ENCODE results near the gene TAB2.
A peak's percentile ranks its signal among the peaks of the same experiment; 100 is the strongest.
"Not testable (repeated sequence)": the region's sequence is repeated elsewhere in the genome, so short reads cannot be mapped to it uniquely, and the experiment has no call there.

TAB2 gene

DNA sequence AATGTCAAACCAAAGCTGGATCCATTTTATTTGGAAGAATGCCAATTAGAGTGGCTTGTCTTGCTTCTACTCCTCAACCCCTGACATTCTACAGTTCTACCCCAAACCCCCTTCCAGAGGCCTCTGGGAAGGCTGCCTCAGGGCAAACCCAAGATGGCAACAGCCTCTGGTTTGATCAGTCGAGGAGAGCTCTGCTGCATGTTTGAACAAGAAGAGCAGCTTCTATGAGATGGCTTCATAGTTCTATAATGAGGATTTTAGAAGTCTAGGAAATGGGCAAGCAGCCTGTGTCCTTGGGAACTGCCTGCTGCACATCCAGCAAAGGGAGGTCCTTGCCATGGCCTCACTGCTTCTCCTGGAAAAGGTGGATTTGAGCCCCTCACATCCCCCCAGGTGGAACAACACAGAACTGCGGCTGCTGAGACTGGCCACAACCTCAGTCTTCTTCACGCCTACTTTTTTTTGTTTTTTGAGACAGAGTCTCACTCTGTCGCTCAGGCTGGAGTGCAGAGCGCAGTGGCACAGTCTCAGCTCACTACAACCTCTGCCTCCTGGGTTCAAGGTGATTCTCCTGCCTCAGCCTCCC lies 129.4 kb downstream of the TAB2 start:
- DNase-seq: no peak

DNA sequence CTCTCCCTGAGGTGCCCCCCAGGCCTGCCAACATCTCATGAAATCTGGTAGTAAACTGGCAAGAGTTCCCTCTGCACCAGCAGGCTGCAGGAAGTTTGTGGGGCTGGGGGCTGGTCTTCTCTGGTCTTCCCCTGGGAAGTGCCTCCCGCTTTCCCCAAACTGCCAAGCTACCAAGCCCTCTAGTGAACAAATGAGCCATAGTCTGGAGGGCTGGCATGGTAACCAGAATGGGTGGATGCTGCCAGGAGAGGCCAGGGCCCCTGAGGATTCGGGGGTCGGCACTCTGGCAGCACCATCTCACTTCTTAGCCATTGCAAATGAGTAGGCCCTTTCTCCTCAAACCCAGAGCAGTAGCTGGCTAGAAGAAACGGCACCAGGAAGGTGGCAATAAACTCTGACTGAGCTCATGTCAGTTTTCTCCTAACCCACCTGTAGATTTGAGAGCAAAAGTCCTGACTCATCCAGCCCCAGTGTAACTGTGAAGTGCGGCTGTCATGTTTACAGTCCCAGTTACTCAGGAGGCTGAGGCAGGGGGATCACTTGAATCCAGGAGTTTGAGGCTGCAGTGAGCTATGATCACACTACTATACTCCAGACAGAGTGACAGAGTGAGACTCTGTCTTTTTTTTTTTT lies 131.4 kb downstream of the TAB2 start:
- DNase-seq: no peak

DNA sequence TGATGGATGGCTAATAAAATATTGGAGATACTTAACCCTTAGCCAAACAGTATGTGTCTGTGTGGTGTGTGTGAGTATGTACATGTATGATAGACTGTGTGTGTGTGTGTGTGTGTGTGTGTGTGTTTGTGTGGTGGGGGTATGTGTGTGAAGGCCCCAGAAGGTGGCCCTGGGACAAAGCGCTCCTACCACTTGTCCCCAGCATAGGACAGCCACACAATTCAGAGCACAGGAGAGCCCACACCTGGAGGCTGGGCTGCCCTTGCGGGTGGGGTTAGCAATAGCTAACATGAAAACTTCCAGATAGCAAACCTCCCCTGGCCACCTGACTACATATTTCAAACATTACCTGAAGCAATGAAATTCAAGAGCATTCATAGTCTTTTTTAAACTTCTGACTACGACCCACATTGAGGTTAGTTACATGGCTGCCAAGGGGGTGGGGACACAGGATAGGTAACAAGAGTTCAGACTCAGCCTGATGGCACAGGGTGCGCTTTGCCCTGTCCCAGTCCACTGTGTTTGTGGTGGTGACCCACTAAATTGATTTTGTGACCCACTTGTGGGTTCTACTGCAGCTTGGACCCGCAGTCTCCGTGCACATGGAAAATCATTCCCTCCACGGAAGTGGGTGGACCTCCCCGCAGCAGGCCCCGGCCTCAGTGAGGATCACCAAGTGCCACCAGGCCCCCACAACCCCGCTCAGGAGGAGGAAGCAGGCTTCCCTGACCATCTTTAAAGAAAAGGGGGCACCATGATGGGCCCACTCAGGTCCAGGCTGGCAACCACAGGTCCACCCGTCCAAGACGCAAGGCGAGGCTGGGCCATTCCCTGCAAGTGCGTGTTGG lies 132.5 kb downstream of the TAB2 start:
- no peak for DNase-seq

DNA sequence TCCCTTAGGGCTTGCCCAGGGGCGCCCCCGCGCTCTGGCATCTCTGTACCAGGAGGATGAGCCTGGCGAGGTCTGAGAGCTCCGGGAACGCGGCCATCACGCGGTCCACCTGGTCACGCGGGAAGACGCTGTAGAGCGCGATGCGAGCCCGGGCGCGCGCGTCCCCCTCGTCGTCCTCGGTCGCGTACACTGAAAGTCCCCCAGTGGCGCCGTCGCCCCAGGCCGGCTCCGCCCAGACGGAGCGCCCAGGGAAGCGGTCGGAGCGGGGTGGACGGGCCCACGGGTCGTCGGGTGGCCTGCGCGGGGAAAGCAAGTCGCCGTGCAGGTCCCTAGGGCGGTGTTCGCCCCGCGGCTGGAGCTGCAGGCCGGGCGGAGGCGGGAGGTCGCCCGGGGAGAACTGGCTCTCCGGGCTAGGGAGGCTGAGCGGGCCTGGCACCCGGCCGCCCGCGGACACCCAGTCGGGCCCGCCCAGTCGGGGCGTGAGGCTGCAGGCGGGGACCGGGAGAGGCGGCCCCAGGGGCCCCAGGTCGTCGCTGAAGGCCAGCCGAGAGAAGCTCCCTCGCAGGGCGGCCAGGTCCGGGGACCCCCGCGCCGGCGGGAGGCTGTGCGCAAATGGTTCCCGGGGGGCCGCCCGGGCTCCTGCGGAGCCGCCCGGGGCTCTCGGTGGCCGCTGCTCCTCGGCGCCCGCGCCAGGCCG lies 133.3 kb downstream of the TAB2 start:
- no peak for DNase-seq

DNA sequence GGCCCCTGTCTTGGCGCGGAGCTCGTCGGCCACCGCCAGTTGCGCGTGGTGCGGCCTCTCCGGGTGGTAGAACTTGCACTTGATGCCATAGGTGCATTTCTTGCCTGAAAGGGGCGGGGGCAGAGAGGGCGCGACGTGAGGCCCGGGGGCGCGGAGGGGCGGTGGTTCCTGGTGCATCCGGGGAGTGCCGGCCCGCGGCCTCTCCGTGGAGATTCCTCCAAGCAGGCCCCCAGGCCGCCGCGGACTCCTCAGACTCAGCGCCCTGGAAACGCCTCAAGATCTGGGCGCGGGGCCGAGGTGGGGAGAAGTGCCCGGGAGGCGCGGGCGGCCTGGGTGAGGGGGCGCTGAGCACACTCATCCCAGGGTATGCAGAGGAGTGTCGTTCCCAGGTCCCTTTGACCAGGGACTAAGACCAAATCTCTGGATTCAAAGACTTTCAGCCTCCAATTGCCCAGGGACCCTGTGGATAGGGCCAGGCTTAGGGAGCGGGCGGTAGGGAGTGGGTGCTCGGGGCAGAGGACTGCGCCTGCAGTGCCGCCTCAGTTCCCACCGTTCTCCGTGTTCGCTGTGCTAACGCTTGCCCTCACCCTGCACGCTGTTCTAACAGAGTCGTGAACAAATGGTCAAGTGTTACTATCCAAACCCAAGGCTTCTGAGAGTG lies 134.0 kb downstream of the TAB2 start:
- no peak for DNase-seq

DNA sequence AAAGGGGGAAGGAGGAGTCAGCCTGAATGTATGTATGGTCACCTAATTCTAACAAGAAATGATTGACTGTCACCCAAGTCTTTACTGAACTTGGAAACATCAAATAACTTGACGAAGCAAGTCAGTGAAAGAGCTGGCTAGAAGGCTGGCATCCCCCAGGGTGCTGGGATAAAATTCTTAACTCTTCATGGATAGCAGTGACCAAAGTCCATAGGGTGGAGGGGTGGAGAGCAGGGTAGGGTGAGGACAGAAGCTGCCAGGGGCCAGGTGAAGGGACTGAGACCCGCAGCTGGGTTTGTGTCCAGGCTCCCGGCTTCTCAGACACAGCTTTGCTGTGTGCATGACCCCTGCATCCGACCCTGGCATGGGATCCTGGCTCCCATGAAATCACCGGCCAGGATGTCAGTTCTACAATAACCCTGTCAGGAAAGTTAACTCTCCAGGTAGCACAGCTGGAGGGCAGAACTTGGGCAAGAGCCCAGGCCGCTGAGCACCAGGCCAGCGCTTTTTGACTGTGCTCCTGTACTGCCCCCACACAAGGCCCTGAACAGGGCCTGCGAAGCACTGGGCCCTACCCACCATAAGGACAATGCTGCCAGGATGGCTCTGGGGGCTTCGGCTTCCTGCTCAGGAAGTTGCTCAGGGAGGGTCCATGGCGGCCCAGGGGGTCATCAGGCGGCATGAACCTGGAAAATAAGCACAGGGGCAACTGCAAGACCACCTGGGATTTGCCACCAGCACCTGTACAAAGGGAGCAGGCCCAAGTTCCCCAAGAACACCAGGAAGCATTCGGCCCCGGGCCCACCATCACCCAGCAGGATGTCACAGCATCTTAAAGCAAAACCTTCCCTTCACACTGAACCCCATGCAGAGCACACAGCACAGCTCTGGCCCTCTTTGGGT lies 134.8 kb downstream of the TAB2 start:
- no peak for DNase-seq

DNA sequence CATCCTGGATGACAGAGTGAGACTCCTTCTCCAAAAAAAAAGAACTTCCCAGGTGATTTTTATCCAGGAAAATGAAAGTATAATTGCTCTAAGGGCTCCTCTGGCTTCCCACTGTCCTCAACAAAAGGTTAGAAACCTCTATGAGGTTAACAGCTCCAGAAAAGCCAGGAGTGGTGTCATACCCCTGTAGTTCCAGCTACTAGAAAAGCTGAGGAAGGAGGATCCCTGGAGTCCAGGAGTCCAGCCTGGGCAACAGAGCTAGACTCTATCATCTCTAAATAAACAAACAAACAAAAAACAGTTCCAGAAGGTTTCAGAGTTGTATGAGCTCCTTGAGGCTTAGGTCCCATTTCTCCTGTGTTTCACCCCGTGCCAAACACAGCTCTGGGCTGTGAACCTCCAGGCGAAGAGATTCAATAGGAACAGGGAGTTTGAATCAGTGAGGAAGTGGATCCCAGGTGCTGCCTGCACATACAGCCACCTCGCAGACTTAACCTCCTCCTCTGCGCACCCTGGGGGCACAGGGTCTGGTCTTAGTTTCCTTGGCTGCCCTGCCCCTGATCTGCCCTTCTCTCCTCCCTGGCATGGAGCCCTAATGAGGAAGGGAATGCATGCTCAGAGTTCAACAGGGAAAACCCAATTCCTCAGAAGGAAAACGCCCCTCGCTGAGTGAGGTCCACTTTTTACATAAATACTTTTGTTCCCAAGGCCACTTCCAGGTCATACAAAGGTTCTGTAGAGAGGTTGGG lies 136.3 kb downstream of the TAB2 start:
- DNase-seq: peak; percentile 19

DNA sequence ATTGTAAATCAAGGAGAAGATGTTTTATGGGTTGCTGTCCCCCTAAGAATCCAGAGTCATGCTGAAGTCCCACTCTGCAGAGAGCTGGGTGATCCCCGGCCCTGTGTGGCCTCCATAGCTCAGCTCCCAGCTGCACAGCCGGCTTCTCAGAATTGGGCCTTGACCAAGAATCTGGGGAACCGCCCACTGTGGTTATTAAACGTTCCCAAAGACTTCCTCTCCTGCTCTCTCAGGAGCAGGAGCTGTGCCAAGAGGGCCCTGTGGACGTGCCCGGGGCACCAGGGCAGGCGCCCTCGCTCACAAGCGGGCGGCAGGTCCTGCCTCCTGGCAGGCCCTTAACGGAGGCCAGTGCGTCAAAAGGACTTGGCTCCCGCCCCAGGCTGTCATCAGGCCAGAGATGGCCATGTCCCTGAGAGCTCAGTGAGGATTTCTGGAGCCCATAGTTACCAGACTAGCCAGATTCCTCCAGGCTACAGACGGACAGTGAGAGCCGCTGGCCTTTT lies 136.9 kb downstream of the TAB2 start:
- DNase-seq: peak; percentile 66

DNA sequence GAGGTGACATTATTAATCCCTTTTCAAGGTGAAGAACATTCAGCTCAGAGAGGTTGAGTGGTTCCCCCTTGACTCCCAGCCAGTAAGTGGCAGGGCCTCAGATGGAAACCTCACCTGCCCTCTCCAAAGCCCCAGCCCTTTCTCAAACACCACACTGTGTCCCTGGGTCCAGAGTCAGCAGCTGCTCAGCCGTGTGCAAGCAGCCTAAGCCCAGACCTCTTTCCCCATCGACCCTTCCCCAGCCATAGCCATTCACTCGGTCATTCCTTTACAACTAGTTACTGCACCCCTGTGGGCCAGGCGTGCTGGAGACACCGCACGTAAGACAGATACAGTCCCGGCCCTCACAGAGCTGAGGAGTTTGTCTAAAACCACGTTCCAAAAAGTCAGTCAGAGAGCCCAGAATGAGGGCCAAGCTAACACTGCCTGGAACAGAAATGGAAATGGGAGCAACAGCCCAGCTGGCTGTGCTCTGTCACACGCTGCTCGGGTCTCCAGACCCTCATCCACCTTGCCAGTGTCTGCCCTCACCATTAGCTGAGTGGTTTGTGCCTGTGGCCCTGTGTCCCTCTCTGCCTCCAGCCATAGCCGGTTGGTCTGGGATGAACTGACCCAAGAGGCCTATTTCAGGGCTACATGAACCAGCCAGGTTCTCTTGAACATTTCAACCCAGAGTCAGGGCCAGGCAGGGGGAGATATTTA lies 137.7 kb downstream of the TAB2 start:
- DNase-seq: no peak

DNA sequence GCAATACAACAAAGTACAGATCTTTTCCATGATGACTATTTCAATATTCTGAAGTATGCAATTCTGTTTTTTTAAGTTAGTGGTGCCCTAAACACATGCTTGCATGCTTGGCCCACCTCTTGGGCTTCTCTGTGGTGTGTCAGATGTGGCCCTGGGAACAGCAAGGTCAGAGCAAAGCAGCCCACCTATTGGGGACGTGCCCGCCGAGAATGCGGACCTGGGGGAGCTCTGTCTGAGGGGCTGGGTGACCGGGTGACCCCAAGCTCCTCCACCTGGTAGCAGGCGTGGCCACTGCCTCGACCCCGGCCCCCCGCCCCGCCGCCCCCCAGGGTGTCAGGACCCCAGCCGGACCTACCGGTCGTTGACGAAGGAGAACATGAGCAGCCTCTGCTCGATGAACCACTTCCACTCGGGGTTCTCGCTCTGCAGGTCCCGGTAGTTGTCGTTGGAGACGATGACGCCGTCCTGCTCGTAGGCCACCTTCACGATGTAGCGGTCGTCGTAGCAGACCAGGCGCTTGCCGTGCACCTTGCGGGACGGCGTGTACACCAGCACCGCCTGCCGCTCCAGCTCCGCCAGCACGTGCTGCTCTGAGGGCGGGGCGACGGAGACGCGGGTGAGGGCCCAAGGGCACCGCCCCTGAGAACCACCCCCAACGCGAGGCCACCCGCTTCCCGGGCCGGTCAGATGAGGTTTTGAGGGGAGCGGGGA lies 139.0 kb downstream of the TAB2 start:
- DNase-seq: no peak

DNA sequence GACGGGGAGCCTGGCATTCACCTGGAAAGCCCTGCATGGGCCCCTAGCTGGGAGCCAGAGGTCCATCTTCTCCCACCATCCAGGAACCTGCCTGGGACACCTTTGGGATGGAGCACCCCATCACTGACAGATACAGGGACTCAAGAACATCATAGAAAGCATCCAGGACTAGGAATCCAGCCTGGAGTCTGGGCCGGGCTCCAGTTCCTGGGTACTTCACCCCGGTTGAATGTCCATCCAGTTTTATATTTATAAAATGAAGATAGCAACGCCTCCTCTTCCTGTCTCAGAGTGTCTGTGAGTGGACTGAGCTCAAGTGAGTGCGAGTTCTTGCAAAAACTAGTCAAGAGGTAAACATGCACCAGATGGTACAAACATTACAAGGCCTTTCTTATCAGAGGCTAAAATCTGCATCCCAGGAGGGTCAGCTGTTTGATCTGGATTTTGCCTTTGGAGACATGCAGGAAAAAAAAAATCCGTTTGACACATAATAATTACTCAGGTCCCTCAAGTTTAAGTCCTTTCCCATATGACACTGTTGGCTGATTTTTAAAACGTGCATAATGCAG lies 139.9 kb downstream of the TAB2 start:
- DNase-seq: no peak

DNA sequence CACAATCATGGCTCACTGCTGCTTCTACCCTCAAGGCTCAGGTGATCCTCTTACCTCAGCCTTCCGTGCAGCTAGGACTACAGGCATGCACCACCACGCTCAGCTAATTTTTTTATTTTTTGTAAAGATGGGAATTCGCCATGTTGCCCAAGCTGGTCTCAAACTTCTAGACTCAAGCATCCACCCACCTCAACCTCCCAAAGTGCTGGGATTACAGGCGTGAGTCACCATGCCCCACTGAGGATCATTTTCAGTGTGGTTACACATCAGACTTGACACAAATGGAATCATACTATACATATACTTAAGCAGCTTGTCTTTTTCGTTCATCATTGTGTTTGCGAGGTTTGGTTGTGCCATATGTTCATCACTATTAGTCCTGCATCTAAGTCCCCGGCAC lies 140.7 kb downstream of the TAB2 start:
- peak; percentile 21 for DNase-seq

DNA sequence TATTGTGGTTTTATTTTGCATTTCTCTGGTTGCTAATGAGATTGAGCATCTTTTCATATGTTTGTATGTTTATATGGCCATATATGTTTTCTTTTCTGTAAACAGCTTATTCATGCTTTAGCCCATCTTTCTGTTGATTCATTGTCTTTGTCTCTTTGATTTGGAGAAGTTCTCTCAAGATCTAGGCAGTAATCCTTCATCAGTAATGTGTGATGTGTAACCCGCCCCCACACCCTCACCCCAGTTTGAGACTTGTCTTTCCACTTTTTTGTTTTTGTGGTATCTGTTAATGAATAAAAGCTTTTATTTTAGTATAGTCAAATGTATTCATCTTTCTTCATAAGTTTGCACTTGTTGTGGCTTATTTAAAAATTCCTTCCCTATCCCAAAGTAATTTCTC lies 141.3 kb downstream of the TAB2 start:
- DNase-seq: no peak

DNA sequence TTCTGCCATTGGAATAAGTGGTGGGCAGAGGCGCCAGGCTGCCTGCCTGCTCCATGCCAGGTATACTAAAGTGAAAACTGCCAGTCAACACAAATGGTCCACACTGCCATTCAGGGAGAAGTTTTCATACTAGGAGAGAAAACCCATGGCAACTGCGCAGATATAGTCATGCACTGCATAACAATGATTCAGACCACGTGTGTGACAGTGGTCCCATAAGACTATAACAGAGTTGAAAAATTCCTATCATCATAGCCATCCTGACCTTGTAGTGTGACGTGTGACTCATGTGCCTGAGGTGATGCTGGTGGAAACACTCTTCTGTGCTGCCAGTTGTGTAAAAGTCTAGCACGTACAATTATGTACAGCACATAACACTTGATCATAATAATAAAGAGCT lies 142.2 kb downstream of the TAB2 start:
- DNase-seq: no peak

DNA sequence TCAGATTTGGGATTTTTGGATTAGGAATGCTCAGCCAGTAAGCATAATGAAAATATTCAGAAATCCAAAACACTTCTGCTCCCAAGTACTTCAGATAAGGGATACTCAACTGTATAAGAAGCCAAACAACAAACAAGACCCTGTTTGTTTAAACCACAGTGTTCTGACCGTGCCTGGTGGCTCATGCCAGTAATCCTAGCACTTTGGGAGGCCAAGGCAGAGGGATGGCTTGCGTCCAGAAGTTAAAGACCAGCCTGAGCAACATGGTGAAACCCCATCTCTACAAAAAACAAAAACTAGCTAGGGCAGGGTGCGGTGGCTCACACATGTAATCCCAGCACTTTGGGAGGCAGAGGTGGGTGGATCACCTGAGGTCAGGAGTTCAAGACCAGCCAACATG lies 142.7 kb downstream of the TAB2 start:
- DNase-seq: not testable (repeated sequence)

Measured in suppressor macrophage treated with lipopolysaccharide for 4 hours (primary cell).